Measurements from ENCODE around the gene CALML3.

CALML3 gene

DNA sequence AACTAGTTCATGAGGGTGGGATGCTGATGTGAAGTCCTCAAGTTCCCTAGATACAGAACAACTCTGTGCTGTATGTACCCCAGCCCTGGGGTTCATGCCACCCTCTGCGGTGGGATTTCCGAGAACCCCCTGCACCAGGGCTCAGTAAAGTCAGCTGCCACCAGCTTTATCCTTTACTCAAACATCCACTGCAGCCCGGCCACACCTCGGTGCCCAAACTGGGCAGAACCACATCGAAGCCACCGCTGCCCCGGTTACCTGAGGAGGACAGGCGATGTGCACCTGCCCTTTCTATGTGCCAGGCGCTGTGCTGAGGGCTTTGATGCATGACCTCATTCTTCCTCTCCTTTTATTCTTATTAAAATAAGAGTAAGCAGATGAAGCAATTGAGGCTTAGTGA lies 15.5 kb upstream of the CALML3 start:
- Histone ChIP-seq H3K27ac (ENCODE audit: low read length) (no peak overlapping the region), H3K27me3 (ENCODE audit: control insufficient read depth in 1 of 2, insufficient read depth in 2 of 2, low read length in 2 of 2) (no peaks in the 10 kb centered on the region), H3K4me1 (ENCODE audit: control insufficient read depth, insufficient read depth, low read length) (no peaks in the 10 kb centered on the region), H3K4me3 (ENCODE audit: low read length in 2 of 2) (no peak overlapping the region), H3K36me3 (ENCODE audit: control insufficient read depth in 2 of 2, insufficient read depth in 2 of 2, low read length in 2 of 2) (no peaks in the 10 kb centered on the region), H3K9me3 (ENCODE audit: control insufficient read depth in 2 of 2, low read length in 2 of 2) (no peaks in the 10 kb centered on the region), H3K9ac (ENCODE audit: low read length in 2 of 2) (no peak overlapping the region)

DNA sequence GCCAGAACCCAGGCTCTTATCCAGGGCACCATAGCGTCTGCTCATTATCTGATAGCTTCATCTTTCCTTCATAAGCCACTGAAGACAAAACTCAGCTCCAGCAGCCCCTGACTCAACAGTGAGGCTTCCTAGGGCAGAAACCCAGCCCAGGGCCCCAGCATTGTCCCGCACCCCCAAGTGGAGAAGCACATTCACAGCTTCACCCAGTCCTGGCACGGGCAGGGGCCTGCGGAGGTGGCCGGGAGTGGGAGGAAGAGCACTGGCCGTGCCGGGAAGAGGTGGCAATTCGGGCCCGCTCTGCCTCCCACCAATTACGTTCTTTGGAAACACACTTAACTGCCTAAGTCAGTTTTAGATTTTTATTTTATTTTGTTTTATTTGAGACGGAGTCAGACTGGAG lies 15.1 kb upstream of the CALML3 start:
- Histone ChIP-seq H3K36me3 (ENCODE audit: control insufficient read depth in 2 of 2, insufficient read depth in 2 of 2, low read length in 2 of 2) (no peaks in the 10 kb centered on the region), H3K9me3 (ENCODE audit: control insufficient read depth in 2 of 2, low read length in 2 of 2) (no peaks in the 10 kb centered on the region), H3K27me3 (ENCODE audit: control insufficient read depth in 1 of 2, insufficient read depth in 2 of 2, low read length in 2 of 2) (no peaks in the 10 kb centered on the region), H3K4me3 (ENCODE audit: low read length in 2 of 2) (no peak overlapping the region), H3K27ac (ENCODE audit: low read length) (no peak overlapping the region), H3K4me1 (ENCODE audit: control insufficient read depth, insufficient read depth, low read length) (no peaks in the 10 kb centered on the region), H3K9ac (ENCODE audit: low read length in 2 of 2) (no peak overlapping the region)

DNA sequence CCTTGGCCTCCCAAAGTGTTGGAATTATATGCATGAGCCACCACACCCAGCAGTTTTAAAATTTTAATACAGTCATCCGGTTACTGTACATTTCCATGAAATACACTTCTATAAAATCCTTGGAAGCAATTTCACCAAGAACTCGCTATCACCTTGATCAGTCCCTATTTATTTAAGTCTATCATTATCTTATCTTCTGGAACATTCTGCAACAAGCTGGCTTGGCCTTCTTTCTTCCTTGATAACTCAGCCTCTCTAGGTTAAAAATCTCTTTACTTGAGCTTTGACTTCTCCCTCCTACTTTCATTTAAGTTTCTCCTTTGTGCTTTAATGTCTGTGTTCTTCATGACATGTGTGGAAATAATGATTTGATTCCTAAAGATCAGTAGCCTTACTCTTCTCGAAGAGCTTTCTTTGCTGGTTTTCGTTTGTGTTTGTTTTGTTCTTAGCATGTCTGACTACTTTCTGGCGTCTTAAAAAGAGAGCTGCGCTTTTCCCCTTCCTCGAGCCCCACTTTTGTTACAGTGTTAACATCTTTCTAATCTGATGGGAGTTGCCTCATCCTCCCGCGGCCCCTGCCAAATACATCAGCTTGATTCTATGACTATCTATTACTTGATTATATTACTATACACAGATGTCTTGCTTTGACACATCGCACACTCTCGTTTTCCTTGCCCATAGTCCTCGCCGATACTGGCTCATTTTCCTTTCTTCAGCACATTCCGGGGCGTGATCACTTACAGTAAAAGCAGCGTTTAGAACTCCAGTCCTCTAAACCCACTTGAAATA lies 14.3 kb upstream of the CALML3 start:
- no peak overlapping the region for H3K9ac ChIP-seq (ENCODE audit: low read length in 2 of 2)
- no peaks in the 10 kb centered on the region for H3K9me3 ChIP-seq (ENCODE audit: control insufficient read depth in 2 of 2, low read length in 2 of 2)
- H3K4me3 ChIP-seq (ENCODE audit: low read length in 2 of 2), result no peak overlapping the region
- no peaks in the 10 kb centered on the region for H3K36me3 ChIP-seq (ENCODE audit: control insufficient read depth in 2 of 2, insufficient read depth in 2 of 2, low read length in 2 of 2)
- no peaks in the 10 kb centered on the region for H3K27me3 ChIP-seq (ENCODE audit: control insufficient read depth in 1 of 2, insufficient read depth in 2 of 2, low read length in 2 of 2)
- H3K27ac ChIP-seq (ENCODE audit: low read length), result no peak overlapping the region
- H3K4me1 ChIP-seq (ENCODE audit: control insufficient read depth, insufficient read depth, low read length), result no peaks in the 10 kb centered on the region

DNA sequence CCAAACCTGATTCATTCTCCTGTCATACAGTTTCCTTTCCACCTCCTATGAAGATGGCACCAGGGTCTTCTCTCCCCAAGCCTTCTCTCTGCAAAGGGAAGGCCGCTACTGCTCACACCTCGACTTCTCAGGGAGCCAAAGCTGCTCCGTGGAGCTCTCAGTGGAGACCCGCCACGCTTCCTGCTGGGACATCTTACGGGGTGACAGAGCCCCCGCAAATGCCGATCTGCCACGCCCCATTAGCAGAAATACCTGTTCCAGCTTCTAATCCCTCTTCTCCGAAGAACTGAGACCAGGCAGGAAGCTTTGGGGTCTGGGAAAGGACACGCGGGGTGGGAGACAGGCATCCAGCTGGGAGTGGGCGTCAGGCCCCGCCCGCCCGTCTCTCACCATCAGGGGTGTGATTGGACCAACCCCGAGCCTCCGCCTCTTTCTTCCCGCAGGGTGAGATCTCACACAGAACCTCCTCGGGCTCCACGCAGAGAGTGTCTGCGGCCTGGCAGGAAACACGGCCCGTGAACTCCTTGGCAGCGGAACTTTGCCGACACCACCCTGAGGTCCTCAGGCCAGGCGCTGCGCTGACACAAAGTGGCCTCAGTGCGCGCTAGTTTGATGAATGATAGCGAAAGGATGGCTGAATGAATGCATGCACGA lies 13.4 kb upstream of the CALML3 start:
- no peak overlapping the region for H3K9ac ChIP-seq (ENCODE audit: low read length in 2 of 2)
- no peaks in the 10 kb centered on the region for H3K9me3 ChIP-seq (ENCODE audit: control insufficient read depth in 2 of 2, low read length in 2 of 2)
- no peak overlapping the region for H3K27ac ChIP-seq (ENCODE audit: low read length)
- H3K4me3 ChIP-seq (ENCODE audit: low read length in 2 of 2), result no peak overlapping the region
- H3K4me1 ChIP-seq (ENCODE audit: control insufficient read depth, insufficient read depth, low read length), result no peaks in the 10 kb centered on the region
- no peaks in the 10 kb centered on the region for H3K27me3 ChIP-seq (ENCODE audit: control insufficient read depth in 1 of 2, insufficient read depth in 2 of 2, low read length in 2 of 2)
- no peaks in the 10 kb centered on the region for H3K36me3 ChIP-seq (ENCODE audit: control insufficient read depth in 2 of 2, insufficient read depth in 2 of 2, low read length in 2 of 2)

DNA sequence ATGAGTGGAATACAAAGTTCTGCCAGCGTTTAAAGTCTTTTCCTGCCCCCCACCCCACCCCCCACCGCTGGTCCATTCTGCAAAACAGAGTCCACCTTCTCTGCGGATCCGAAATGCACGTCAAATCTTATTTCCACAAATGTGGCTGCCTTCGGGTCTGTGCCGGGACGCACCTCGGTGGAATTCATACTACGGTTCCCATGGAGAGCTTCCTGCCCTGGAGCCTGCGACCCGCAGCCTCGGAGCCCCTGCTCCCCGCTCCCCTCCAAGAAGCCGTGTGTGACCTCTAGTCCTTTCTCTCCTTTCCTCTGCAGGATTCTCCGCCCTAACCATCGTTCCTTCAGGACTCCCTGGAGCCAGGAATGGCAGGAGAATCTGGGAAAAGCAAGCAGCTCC lies 12.9 kb upstream of the CALML3 start:
- no peaks in the 10 kb centered on the region for H3K27me3 ChIP-seq (ENCODE audit: control insufficient read depth in 1 of 2, insufficient read depth in 2 of 2, low read length in 2 of 2)
- no peaks in the 10 kb centered on the region for H3K9me3 ChIP-seq (ENCODE audit: control insufficient read depth in 2 of 2, low read length in 2 of 2)
- H3K4me1 ChIP-seq (ENCODE audit: control insufficient read depth, insufficient read depth, low read length), result no peaks in the 10 kb centered on the region
- no peak overlapping the region for H3K4me3 ChIP-seq (ENCODE audit: low read length in 2 of 2)
- H3K36me3 ChIP-seq (ENCODE audit: control insufficient read depth in 2 of 2, insufficient read depth in 2 of 2, low read length in 2 of 2), result no peaks in the 10 kb centered on the region
- no peak overlapping the region for H3K27ac ChIP-seq (ENCODE audit: low read length)
- no peak overlapping the region for H3K9ac ChIP-seq (ENCODE audit: low read length in 2 of 2)

DNA sequence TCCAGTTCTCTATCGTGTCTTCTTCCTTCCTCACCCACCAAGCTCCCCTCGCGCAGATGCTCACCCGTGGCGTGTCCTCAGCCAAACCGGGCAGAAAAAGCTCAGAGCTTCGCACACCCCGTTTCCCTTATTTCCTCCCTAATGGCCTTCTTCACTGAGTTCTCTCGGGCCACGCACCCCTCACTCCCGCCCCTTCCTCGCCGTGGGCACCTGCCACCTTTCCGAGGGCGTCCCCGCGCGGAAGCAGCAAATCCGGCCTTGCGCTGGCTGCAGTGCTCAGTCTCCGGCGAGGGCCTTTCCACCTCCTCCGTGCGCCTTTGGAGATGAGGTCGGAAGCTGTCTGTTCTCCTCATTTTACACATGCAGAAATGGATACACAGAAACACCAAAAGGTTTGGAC lies 12.4 kb upstream of the CALML3 start:
- H3K36me3 ChIP-seq (ENCODE audit: control insufficient read depth in 2 of 2, insufficient read depth in 2 of 2, low read length in 2 of 2), result no peaks in the 10 kb centered on the region
- H3K4me1 ChIP-seq (ENCODE audit: control insufficient read depth, insufficient read depth, low read length), result peaks cover 4% of the 10 kb centered on the region
- H3K9ac ChIP-seq (ENCODE audit: low read length in 2 of 2), result no peak overlapping the region
- no peaks in the 10 kb centered on the region for H3K9me3 ChIP-seq (ENCODE audit: control insufficient read depth in 2 of 2, low read length in 2 of 2)
- no peak overlapping the region for H3K4me3 ChIP-seq (ENCODE audit: low read length in 2 of 2)
- H3K27me3 ChIP-seq (ENCODE audit: control insufficient read depth in 1 of 2, insufficient read depth in 2 of 2, low read length in 2 of 2), result no peaks in the 10 kb centered on the region
- no peak overlapping the region for H3K27ac ChIP-seq (ENCODE audit: low read length)

DNA sequence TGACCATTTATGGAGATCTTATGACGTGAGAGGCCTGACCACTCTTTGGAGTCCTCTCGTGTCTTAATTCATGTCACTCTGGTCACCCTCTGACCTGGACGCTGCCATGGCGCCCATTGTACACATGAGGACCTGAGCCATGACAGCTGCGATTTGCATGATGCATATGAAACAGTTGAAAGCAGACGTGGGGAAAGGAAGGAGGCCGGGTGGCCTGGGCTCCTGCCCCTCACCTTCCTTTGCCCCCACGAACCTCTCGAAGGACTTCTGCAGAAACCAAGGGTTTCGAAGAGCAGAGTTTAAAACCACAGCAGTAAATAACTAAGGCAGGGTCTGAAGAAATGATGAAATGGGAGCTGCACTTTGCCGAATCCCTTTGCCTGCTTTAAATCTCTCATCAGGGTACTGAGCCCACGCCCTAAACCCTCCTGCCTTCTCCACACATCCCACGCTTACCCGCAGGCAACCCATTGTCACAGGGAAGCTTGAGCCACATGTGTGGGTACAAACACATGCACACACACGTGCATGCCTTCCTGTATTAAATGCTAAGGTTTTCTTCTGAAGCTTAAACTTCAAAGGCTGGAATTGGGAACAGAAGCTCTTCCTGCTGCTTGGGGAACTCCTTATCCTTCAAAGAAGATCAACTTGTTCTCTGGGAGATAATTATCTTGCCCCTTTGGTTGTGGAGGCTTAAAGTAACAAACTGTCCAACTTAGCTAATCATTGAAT lies 11.7 kb upstream of the CALML3 start:
- Histone ChIP-seq H3K9me3 (ENCODE audit: control insufficient read depth in 2 of 2, low read length in 2 of 2) (no peaks in the 10 kb centered on the region), H3K4me3 (ENCODE audit: low read length in 2 of 2) (no peak overlapping the region), H3K9ac (ENCODE audit: low read length in 2 of 2) (no peak overlapping the region), H3K27ac (ENCODE audit: low read length) (no peak overlapping the region), H3K4me1 (ENCODE audit: control insufficient read depth, insufficient read depth, low read length) (peaks cover 4% of the 10 kb centered on the region), H3K27me3 (ENCODE audit: control insufficient read depth in 1 of 2, insufficient read depth in 2 of 2, low read length in 2 of 2) (no peaks in the 10 kb centered on the region), H3K36me3 (ENCODE audit: control insufficient read depth in 2 of 2, insufficient read depth in 2 of 2, low read length in 2 of 2) (no peaks in the 10 kb centered on the region)

DNA sequence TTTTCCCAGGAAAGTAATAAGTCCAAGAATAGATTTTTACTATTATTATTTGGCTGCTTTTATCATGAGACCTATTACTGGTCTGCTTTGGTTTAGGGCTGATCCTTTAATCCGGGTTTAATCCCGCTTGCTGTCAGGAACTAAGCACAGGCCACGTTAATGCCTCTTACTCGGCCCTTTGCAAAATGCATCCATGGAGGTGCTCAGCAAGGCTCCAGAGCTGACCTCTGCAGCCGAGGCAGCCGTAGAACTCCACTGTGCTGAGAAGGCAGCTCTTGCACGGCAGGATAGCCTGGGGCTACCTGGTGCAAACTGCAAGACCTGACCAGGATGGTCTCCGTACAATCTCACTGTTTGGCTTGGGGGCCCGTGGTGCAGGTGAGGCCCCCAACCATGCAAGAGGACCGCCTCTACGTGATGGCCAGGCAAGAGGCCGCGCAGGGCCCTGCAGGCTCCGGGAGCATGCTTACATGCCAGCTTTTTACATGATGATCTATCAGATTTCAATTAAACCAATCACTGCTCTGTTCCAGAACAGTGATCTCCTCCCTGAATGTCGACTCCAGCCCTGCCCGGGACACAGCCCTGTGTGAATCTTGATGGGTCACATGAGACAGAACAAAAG lies 10.4 kb upstream of the CALML3 start:
- no peak overlapping the region for H3K4me3 ChIP-seq (ENCODE audit: low read length in 2 of 2)
- H3K9me3 ChIP-seq (ENCODE audit: control insufficient read depth in 2 of 2, low read length in 2 of 2), result no peaks in the 10 kb centered on the region
- no peak overlapping the region for H3K9ac ChIP-seq (ENCODE audit: low read length in 2 of 2)
- H3K27ac ChIP-seq (ENCODE audit: low read length), result no peak overlapping the region
- H3K27me3 ChIP-seq (ENCODE audit: control insufficient read depth in 1 of 2, insufficient read depth in 2 of 2, low read length in 2 of 2), result no peaks in the 10 kb centered on the region
- H3K4me1 ChIP-seq (ENCODE audit: control insufficient read depth, insufficient read depth, low read length), result peaks cover 4% of the 10 kb centered on the region
- H3K36me3 ChIP-seq (ENCODE audit: control insufficient read depth in 2 of 2, insufficient read depth in 2 of 2, low read length in 2 of 2), result no peaks in the 10 kb centered on the region

DNA sequence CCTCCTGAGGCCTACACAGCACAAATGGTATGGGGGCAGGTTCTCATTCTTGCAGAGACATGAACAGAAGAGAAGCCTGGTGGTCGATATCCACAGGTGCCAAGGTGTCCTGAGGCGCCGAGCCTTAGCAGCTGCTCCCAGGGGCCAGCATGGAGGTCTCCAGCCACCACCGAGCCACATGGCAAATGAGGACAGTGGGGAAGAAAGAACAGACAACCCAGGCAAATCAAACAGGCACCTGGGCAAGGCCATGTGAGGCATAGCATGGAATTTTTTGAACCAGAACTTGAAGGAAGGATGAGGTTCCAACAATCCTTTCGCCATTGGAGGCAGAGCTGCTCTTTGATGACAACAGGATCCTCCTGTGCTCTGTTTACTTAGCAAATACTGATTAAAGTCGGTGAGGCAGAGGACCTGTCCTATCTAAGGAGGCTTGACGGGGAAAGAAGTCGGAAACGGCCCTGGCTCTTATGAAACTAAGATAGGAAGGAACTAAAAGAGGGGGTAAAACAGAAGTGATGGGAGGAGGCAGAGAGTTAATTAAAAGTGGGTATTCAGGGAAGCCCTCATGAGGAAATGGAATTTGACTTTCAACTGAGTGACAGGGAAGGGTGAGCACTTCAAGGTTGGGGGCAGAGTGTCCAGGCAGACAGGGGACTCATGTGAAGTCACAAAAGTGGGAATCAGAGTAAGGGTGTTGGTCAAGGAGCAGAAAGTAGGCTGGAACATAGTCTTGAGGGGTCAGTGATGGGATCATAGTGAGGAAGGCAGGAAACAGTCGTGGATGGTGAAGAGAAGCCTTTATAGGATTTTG lies 8.6 kb upstream of the CALML3 start:
- no peak overlapping the region for H3K9ac ChIP-seq (ENCODE audit: low read length in 2 of 2)
- H3K27me3 ChIP-seq (ENCODE audit: control insufficient read depth in 1 of 2, insufficient read depth in 2 of 2, low read length in 2 of 2), result no peaks in the 10 kb centered on the region
- H3K36me3 ChIP-seq (ENCODE audit: control insufficient read depth in 2 of 2, insufficient read depth in 2 of 2, low read length in 2 of 2), result no peaks in the 10 kb centered on the region
- H3K9me3 ChIP-seq (ENCODE audit: control insufficient read depth in 2 of 2, low read length in 2 of 2), result no peaks in the 10 kb centered on the region
- peaks cover 4% of the 10 kb centered on the region for H3K4me1 ChIP-seq (ENCODE audit: control insufficient read depth, insufficient read depth, low read length)
- no peak overlapping the region for H3K4me3 ChIP-seq (ENCODE audit: low read length in 2 of 2)
- H3K27ac ChIP-seq (ENCODE audit: low read length), result no peak overlapping the region

DNA sequence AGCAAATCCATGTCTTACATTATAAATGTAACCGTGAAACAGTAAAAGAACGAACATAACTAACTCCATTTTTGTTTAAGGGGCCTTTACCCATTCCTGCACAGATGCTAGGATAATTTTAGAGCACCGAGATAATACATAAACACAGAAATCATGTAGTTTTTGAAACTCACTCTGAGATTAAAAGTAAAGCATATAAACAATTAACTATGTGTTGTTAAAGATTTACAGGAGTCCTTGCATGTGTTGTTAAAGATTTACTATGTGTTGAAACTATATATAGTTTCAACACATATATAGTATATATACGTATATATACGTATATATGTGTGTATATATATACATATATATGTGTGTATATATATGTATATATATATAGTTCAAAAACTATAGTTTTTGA lies 7.2 kb upstream of the CALML3 start:
- Histone ChIP-seq H3K27me3 (ENCODE audit: control insufficient read depth in 1 of 2, insufficient read depth in 2 of 2, low read length in 2 of 2) (no peaks in the 10 kb centered on the region), H3K4me3 (ENCODE audit: low read length in 2 of 2) (no peak overlapping the region), H3K9me3 (ENCODE audit: control insufficient read depth in 2 of 2, low read length in 2 of 2) (no peaks in the 10 kb centered on the region), H3K36me3 (ENCODE audit: control insufficient read depth in 2 of 2, insufficient read depth in 2 of 2, low read length in 2 of 2) (no peaks in the 10 kb centered on the region), H3K9ac (ENCODE audit: low read length in 2 of 2) (no peak overlapping the region), H3K4me1 (ENCODE audit: control insufficient read depth, insufficient read depth, low read length) (peaks cover 4% of the 10 kb centered on the region), H3K27ac (ENCODE audit: low read length) (no peak overlapping the region)
